Activated CD4-positive, alpha-beta T cell treated with anti-CD3 and anti-CD28 coated beads for 24 hours (primary cell): ENCODE results near the gene MSI2.

Source experiments
- DNase-seq, 2 donors: peaks; one replicate each; pipeline ENCODE4 v3.0.0-alpha.2; 2020; ENCODE audit warnings: low read depth in 2 of 2

Gene MSI2

GRCh38 chr17:57365420-57365819 is 109.1 kb downstream of the MSI2 start:
- DNase-seq: no peak

GRCh38 chr17:57366177-57366557 is 109.8 kb downstream of the MSI2 start:
- DNase-seq: no peak

- no peak for DNase-seq
Observed at GRCh38 chr17:57366558-57367351, 110.4 kb downstream of the MSI2 start.

GRCh38 chr17:57368637-57369336 is 112.5 kb downstream of the MSI2 start:
- DNase-seq: no peak

GRCh38 chr17:57369509-57369945 is 113.2 kb downstream of the MSI2 start:
- DNase-seq: no peak

GRCh38 chr17:57370037-57370581 is 113.8 kb downstream of the MSI2 start:
- no peak for DNase-seq

GRCh38 chr17:57370619-57371018 is 114.3 kb downstream of the MSI2 start:
- DNase-seq: no peak

GRCh38 chr17:57372156-57372555 is 115.8 kb downstream of the MSI2 start:
- DNase-seq: no peak

GRCh38 chr17:57373048-57373447 is 116.7 kb downstream of the MSI2 start:
- DNase-seq: no peak

GRCh38 chr17:57373756-57374155 is 117.4 kb downstream of the MSI2 start:
- DNase-seq: no peak

- no peak for DNase-seq
Observed at GRCh38 chr17:57375040-57375769, 118.9 kb downstream of the MSI2 start.

GRCh38 chr17:57375770-57376225 is 119.5 kb downstream of the MSI2 start:
- DNase-seq: no peak

- no peak for DNase-seq
Observed at GRCh38 chr17:57377094-57377493, 120.8 kb downstream of the MSI2 start.

GRCh38 chr17:57379237-57379894 is 123.0 kb downstream of the MSI2 start:
- DNase-seq: no peak

GRCh38 chr17:57379895-57380434 is 123.6 kb downstream of the MSI2 start:
- DNase-seq: no peak

- DNase-seq: no peak
Observed at GRCh38 chr17:57381498-57381897, 125.2 kb downstream of the MSI2 start.

GRCh38 chr17:57384219-57384618 is 127.9 kb downstream of the MSI2 start:
- DNase-seq: no peak

- no peak for DNase-seq
Observed at GRCh38 chr17:57385975-57386374, 129.7 kb downstream of the MSI2 start.

GRCh38 chr17:57387575-57387974 is 131.3 kb downstream of the MSI2 start:
- DNase-seq: no peak

GRCh38 chr17:57388131-57388725 is 131.9 kb downstream of the MSI2 start:
- DNase-seq: no peak

- no peak for DNase-seq
Observed at GRCh38 chr17:57389473-57389872, 133.2 kb downstream of the MSI2 start.
